HEK293 (cell line): ENCODE results near the gene C22orf15.

ENCODE experiments used
- EGR2 ChIP-seq: fragments of 450-650 bp; formaldehyde crosslinking; IDR thresholded peaks from 2 replicates; pipeline ENCODE4 v1.5.1; 2016; ENCODE audit warnings: low read depth, missing biosample characterization, missing genetic modification characterization
- GLIS1 ChIP-seq: fragments of 450-650 bp; formaldehyde crosslinking; IDR thresholded peaks from 2 replicates; pipeline ENCODE4 v1.5.1; 2016; ENCODE audit warnings: missing biosample characterization, missing genetic modification characterization
- HOXD13 ChIP-seq: sonication (generic); formaldehyde crosslinking; IDR thresholded peaks from 2 replicates; pipeline ENCODE4 v1.8.0; 2022; ENCODE audit warnings: missing genetic modification reagents, borderline replicate concordance
- KLF9 ChIP-seq: fragments of 450-650 bp; formaldehyde crosslinking; IDR thresholded peaks from 2 replicates; pipeline ENCODE4 v1.5.1; 2016; ENCODE audit warnings: missing biosample characterization, missing genetic modification characterization, low read depth
- OVOL3 ChIP-seq: fragments of 450-650 bp; formaldehyde crosslinking; IDR thresholded peaks from 2 replicates; pipeline ENCODE4 v1.5.1; 2016; ENCODE audit warnings: missing biosample characterization, missing genetic modification characterization
- RBAK ChIP-seq: fragments of 450-650 bp; formaldehyde crosslinking; IDR thresholded peaks from 2 replicates; pipeline ENCODE4 v1.5.1; 2016; ENCODE audit warnings: missing biosample characterization, missing genetic modification characterization
- REPIN1 ChIP-seq: fragments of 450-650 bp; formaldehyde crosslinking; IDR thresholded peaks from 2 replicates; pipeline ENCODE4 v1.5.1; 2017; ENCODE audit warnings: missing biosample characterization, missing genetic modification characterization, low read depth
- ZBTB21 ChIP-seq: fragments of 450-650 bp; formaldehyde crosslinking; IDR thresholded peaks from 2 replicates; pipeline ENCODE4 v1.5.1; 2017; ENCODE audit warnings: missing biosample characterization, missing genetic modification characterization
- ZFP69B ChIP-seq: fragments of 450-650 bp; formaldehyde crosslinking; IDR thresholded peaks from 2 replicates; pipeline ENCODE4 v1.5.1; 2016; ENCODE audit warnings: missing biosample characterization, missing genetic modification characterization
- ZNF184 ChIP-seq: fragments of 450-650 bp; IDR thresholded peaks from 2 replicates; pipeline ENCODE4 v1.5.1; 2018; ENCODE audit warnings: missing biosample characterization, mild to moderate bottlenecking, missing genetic modification characterization
- ZNF19 ChIP-seq: fragments of 450-650 bp; formaldehyde crosslinking; IDR thresholded peaks from 2 replicates; pipeline ENCODE4; 2016; ENCODE audit warnings: missing biosample characterization, missing genetic modification characterization, low read depth
- ZNF202 ChIP-seq: fragments of 450-650 bp; formaldehyde crosslinking; IDR thresholded peaks from 2 replicates; pipeline ENCODE4 v1.5.1; 2016; ENCODE audit warnings: missing biosample characterization, missing genetic modification characterization, borderline replicate concordance
- ZNF23 ChIP-seq: fragments of 450-650 bp; formaldehyde crosslinking; IDR thresholded peaks from 2 replicates; pipeline ENCODE4 v1.5.1; 2016; ENCODE audit warnings: missing biosample characterization, missing genetic modification characterization, borderline replicate concordance
- ZNF248 ChIP-seq: fragments of 450-650 bp; formaldehyde crosslinking; IDR thresholded peaks from 2 replicates; pipeline ENCODE4 v1.5.1; 2017; ENCODE audit warnings: missing biosample characterization, missing genetic modification characterization
- ZNF324 ChIP-seq: fragments of 450-650 bp; formaldehyde crosslinking; IDR thresholded peaks from 2 replicates; pipeline ENCODE4 v1.5.1; 2016; ENCODE audit warnings: missing biosample characterization, missing genetic modification characterization
- ZNF501 ChIP-seq: fragments of 450-650 bp; formaldehyde crosslinking; IDR thresholded peaks from 2 replicates; pipeline ENCODE4 v1.5.1; 2016; ENCODE audit warnings: missing biosample characterization, missing genetic modification characterization
- ZNF623 ChIP-seq: fragments of 450-650 bp; formaldehyde crosslinking; IDR thresholded peaks from 2 replicates; pipeline ENCODE4 v1.5.1; 2016; ENCODE audit warnings: missing biosample characterization, missing genetic modification characterization
- ZNF76 ChIP-seq: fragments of 450-650 bp; formaldehyde crosslinking; IDR thresholded peaks from 2 replicates; pipeline ENCODE4; 2016; ENCODE audit warnings: low read depth, missing biosample characterization, missing genetic modification characterization, borderline replicate concordance
- ZNF791 ChIP-seq: fragments of 450-650 bp; formaldehyde crosslinking; IDR thresholded peaks from 2 replicates; pipeline ENCODE4 v1.5.1; 2016; ENCODE audit warnings: missing biosample characterization, missing genetic modification characterization
- ZNF830 ChIP-seq: fragments of 450-650 bp; IDR thresholded peaks from 2 replicates; pipeline ENCODE4 v1.5.0; 2018; ENCODE audit warnings: missing biosample characterization, missing genetic modification characterization, low read depth, mild to moderate bottlenecking, moderate library complexity
- ZSCAN23 ChIP-seq: fragments of 450-650 bp; formaldehyde crosslinking; IDR thresholded peaks from 2 replicates; pipeline ENCODE4 v1.5.1; 2016; ENCODE audit warnings: missing biosample characterization, missing genetic modification characterization
- ZSCAN30 ChIP-seq: fragments of 450-650 bp; IDR thresholded peaks from 2 replicates; pipeline ENCODE4 v1.5.1; 2018; ENCODE audit warnings: missing biosample characterization, mild to moderate bottlenecking, missing genetic modification characterization, moderate library complexity
- TF ChIP-seq, protein P1 (sequence below): fragments of 450-650 bp; formaldehyde crosslinking; IDR thresholded peaks from 2 replicates; pipeline ENCODE4 v1.5.1; 2016; ENCODE audit warnings: missing biosample characterization, missing genetic modification characterization, borderline replicate concordance
- TF ChIP-seq, protein P2 (sequence below): fragments of 450-650 bp; formaldehyde crosslinking; IDR thresholded peaks from 2 replicates; pipeline ENCODE4 v1.5.1; 2016; ENCODE audit warnings: missing biosample characterization, missing genetic modification characterization, borderline replicate concordance
- TF ChIP-seq, protein P3 (sequence below): fragments of 450-650 bp; formaldehyde crosslinking; IDR thresholded peaks from 2 replicates; pipeline ENCODE4 v1.5.1; 2016; ENCODE audit warnings: missing biosample characterization, missing genetic modification characterization
- TF ChIP-seq, protein P4 (sequence below): fragments of 450-650 bp; formaldehyde crosslinking; IDR thresholded peaks from 2 replicates; pipeline ENCODE4 v1.5.1; 2017; ENCODE audit warnings: missing biosample characterization, mild to moderate bottlenecking, missing genetic modification characterization, moderate library complexity

Gene C22orf15

DNA sequence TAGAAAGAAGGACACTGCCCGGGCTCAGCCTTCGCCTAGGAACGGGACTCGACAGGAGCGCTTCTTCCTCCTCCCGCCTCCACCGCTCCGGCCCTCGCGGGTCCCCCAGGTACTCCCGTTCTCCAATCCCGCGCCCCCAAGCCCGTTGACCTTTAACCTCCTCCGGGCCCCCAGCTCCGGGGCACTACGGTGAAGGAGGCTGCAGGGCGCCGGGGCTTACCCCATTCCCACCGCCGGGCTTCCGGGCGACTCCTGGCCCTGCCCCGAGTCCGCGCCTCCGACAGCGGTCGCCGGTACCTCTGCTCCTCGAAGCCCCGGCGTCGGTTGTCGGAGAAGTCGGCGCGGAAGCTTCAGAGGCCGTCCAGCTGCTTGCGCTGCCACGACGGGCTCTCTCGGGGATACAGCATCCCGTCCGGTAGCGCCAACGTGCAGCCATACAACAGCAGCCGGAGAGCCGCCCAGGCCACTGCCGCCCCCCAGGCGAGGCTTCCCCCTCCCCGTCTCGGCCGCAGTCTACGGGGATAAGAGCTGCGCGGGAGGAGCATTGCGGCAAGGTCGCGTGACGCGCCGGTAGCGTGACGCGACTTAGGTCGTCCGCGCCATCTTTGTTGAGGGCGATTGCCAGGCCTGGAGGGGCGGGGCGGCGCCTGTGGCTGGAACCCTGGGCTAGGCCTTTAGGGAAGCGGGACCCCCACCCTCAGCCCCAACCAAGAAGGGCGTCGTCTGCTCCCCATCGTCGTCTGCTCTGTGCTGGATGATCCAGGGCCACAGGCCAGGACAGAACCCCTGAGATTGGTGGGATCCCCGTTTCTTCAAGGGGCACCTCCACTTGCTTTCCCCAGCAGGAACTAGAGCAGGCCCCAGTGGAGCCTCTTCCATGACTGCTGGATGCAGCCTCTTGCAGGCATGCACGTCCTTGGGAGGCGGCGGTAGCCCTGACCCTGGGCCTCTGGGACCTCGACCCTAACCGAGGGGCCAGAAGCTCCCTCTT, 45.7 kb upstream of the C22orf15 start (continued):
- TF ChIP-seq, protein P1, sequence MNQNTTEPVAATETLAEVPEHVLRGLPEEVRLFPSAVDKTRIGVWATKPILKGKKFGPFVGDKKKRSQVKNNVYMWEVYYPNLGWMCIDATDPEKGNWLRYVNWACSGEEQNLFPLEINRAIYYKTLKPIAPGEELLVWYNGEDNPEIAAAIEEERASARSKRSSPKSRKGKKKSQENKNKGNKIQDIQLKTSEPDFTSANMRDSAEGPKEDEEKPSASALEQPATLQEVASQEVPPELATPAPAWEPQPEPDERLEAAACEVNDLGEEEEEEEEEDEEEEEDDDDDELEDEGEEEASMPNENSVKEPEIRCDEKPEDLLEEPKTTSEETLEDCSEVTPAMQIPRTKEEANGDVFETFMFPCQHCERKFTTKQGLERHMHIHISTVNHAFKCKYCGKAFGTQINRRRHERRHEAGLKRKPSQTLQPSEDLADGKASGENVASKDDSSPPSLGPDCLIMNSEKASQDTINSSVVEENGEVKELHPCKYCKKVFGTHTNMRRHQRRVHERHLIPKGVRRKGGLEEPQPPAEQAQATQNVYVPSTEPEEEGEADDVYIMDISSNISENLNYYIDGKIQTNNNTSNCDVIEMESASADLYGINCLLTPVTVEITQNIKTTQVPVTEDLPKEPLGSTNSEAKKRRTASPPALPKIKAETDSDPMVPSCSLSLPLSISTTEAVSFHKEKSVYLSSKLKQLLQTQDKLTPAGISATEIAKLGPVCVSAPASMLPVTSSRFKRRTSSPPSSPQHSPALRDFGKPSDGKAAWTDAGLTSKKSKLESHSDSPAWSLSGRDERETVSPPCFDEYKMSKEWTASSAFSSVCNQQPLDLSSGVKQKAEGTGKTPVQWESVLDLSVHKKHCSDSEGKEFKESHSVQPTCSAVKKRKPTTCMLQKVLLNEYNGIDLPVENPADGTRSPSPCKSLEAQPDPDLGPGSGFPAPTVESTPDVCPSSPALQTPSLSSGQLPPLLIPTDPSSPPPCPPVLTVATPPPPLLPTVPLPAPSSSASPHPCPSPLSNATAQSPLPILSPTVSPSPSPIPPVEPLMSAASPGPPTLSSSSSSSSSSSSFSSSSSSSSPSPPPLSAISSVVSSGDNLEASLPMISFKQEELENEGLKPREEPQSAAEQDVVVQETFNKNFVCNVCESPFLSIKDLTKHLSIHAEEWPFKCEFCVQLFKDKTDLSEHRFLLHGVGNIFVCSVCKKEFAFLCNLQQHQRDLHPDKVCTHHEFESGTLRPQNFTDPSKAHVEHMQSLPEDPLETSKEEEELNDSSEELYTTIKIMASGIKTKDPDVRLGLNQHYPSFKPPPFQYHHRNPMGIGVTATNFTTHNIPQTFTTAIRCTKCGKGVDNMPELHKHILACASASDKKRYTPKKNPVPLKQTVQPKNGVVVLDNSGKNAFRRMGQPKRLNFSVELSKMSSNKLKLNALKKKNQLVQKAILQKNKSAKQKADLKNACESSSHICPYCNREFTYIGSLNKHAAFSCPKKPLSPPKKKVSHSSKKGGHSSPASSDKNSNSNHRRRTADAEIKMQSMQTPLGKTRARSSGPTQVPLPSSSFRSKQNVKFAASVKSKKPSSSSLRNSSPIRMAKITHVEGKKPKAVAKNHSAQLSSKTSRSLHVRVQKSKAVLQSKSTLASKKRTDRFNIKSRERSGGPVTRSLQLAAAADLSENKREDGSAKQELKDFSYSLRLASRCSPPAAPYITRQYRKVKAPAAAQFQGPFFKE (tag by site-specific recombination): no peak
- TF ChIP-seq RBAK (tag by site-specific recombination): no peak
- no peak for TF ChIP-seq HOXD13
- peak; percentile 87 for TF ChIP-seq KLF9 (tag by site-specific recombination)
- TF ChIP-seq GLIS1: peak; percentile 78
- no peak for TF ChIP-seq ZSCAN23 (tag by site-specific recombination)
- peak; percentile 70; the same call in 1 of the 2 replicates for TF ChIP-seq EGR2 (tag by site-specific recombination)
- TF ChIP-seq, protein P2, sequence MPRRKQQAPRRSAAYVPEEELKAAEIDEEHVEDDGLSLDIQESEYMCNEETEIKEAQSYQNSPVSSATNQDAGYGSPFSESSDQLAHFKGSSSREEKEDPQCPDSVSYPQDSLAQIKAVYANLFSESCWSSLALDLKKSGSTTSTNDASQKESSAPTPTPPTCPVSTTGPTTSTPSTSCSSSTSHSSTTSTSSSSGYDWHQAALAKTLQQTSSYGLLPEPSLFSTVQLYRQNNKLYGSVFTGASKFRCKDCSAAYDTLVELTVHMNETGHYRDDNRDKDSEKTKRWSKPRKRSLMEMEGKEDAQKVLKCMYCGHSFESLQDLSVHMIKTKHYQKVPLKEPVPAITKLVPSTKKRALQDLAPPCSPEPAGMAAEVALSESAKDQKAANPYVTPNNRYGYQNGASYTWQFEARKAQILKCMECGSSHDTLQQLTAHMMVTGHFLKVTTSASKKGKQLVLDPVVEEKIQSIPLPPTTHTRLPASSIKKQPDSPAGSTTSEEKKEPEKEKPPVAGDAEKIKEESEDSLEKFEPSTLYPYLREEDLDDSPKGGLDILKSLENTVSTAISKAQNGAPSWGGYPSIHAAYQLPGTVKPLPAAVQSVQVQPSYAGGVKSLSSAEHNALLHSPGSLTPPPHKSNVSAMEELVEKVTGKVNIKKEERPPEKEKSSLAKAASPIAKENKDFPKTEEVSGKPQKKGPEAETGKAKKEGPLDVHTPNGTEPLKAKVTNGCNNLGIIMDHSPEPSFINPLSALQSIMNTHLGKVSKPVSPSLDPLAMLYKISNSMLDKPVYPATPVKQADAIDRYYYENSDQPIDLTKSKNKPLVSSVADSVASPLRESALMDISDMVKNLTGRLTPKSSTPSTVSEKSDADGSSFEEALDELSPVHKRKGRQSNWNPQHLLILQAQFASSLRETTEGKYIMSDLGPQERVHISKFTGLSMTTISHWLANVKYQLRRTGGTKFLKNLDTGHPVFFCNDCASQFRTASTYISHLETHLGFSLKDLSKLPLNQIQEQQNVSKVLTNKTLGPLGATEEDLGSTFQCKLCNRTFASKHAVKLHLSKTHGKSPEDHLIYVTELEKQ (tag by site-specific recombination): peak; percentile 10; the same call in 1 of the 2 replicates
- TF ChIP-seq ZNF202 (tag by site-specific recombination): no peak
- TF ChIP-seq, protein P3, sequence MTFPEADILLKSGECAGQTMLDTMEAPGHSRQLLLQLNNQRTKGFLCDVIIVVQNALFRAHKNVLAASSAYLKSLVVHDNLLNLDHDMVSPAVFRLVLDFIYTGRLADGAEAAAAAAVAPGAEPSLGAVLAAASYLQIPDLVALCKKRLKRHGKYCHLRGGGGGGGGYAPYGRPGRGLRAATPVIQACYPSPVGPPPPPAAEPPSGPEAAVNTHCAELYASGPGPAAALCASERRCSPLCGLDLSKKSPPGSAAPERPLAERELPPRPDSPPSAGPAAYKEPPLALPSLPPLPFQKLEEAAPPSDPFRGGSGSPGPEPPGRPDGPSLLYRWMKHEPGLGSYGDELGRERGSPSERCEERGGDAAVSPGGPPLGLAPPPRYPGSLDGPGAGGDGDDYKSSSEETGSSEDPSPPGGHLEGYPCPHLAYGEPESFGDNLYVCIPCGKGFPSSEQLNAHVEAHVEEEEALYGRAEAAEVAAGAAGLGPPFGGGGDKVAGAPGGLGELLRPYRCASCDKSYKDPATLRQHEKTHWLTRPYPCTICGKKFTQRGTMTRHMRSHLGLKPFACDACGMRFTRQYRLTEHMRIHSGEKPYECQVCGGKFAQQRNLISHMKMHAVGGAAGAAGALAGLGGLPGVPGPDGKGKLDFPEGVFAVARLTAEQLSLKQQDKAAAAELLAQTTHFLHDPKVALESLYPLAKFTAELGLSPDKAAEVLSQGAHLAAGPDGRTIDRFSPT (tag by site-specific recombination): no peak
- TF ChIP-seq ZSCAN30 (tag by site-specific recombination): peak; percentile 46; the same call in 1 of the 2 replicates
- TF ChIP-seq, protein P4, sequence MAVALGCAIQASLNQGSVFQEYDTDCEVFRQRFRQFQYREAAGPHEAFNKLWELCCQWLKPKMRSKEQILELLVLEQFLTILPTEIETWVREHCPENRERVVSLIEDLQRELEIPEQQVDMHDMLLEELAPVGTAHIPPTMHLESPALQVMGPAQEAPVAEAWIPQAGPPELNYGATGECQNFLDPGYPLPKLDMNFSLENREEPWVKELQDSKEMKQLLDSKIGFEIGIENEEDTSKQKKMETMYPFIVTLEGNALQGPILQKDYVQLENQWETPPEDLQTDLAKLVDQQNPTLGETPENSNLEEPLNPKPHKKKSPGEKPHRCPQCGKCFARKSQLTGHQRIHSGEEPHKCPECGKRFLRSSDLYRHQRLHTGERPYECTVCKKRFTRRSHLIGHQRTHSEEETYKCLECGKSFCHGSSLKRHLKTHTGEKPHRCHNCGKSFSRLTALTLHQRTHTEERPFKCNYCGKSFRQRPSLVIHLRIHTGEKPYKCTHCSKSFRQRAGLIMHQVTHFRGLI (tag by site-specific recombination): no peak
- no peak for TF ChIP-seq ZNF184 (tag by site-specific recombination)
- TF ChIP-seq ZNF830 (tag by site-specific recombination): no peak
- peak; percentile 21; the same call in 1 of the 2 replicates for TF ChIP-seq ZNF623 (tag by site-specific recombination)
- peak; percentile 70; the same call in 1 of the 2 replicates for TF ChIP-seq ZNF501
- peak; percentile 78 for TF ChIP-seq OVOL3 (tag by site-specific recombination)
- TF ChIP-seq ZNF248: no peak
- TF ChIP-seq REPIN1 (tag by site-specific recombination): peak; percentile 19; the same call in 1 of the 2 replicates
- peak; percentile 82 for TF ChIP-seq ZNF324 (tag by site-specific recombination)
- 0 out of 2 replicates have a peak, but pooled peaks have one; percentile 13 for TF ChIP-seq ZFP69B (tag by site-specific recombination)
- TF ChIP-seq ZNF23: no peak
- TF ChIP-seq ZNF76 (tag by site-specific recombination): peak; percentile 95
- no peak for TF ChIP-seq ZNF19 (tag by site-specific recombination)
- peak; percentile 92 for TF ChIP-seq ZBTB21
- TF ChIP-seq ZNF791 (tag by site-specific recombination): no peak
